ENCODE data around the gene PFDN1.

Gene PFDN1

DNA sequence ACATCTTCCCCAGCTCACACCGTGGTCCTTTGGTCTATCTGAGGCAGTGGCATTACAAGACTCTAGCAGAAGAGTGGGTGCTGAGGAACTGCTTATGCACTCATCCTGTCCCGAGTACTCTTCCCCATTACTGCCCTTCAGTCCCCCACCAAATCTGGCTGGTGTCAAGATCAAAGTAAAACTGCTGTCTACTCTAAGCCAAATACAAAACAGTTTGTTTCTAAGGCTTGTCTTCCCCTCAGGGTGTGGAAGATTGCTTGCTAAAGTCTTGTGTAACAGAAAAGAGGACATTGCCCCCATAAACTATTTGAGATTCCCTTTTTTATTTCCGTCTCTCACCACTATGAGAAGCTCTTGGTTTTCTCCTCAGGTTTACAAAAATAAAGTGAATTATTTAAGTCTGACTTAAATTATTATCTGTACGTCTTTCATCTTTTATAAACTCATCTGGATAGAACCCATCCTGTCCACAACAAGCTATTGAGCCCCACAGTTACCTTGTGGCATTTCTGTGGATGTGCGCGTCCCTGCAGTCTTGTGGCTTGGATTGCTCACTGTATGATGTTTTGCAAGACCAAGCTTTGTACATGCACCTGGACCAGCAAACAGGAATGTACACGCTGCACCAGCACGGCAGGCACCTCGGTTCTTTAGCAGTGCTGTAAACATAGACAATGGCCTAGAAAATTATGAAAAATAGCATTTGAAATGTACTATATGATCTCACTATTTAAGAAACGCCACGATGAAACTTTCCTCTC is 66.9 kb downstream of the PFDN1 start:
- no peak for DNase-seq

DNA sequence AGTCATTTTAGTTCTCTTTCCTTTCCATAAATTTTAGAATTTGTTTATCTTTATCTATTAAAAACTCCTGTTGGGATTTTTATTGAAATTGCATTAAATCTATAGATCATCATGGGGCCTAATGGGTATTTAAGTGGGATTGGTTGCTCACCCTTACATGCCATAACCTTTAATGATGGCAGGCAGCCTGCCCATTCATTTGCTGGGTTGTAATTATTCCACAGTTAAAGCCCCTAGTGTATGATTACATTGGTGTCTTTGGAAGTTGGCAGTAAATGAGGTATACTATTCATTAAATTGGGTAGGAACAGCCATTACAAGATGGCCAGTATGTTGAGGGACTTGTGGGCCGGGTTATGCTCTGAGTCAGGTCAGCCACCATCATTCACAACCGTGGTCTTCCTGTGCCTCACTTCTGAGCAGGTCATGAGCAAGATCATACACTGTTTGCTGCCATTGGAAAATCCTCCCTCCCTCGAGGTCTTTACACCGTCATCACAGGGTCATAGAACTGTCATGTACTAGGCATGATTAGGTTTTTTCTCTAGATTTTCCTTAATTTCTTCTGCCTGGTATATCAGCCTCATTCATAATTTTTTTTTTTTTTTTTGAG is 68.4 kb downstream of the PFDN1 start:
- DNase-seq: no peak

- no peak for DNase-seq
These were observed 70.2 kb downstream of the PFDN1 start for GRCh38 chr5:140232731-140233130.

DNA sequence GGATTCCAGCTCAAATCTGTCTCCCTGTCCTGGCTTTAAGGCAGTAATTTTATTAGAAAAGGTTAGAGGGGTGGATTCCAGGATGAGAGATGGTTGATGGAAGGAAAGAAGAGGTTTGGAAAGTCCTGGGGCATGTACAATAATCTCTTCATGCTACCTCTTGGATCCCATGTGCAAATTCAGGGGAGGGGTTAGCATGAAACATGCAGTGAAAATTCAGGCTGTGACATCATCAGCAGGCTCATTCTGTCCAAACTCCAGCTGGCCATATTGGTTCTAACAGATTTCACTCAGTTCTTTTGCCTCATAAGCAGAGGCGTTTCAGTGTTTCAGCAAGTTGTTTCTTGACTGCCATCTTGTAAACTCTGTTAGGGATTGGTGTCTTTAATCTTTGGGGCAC is 72.5 kb downstream of the PFDN1 start:
- DNase-seq: no peak

- DNase-seq: no peak
These were observed 74.5 kb downstream of the PFDN1 start for GRCh38 chr5:140228364-140228837.

DNA sequence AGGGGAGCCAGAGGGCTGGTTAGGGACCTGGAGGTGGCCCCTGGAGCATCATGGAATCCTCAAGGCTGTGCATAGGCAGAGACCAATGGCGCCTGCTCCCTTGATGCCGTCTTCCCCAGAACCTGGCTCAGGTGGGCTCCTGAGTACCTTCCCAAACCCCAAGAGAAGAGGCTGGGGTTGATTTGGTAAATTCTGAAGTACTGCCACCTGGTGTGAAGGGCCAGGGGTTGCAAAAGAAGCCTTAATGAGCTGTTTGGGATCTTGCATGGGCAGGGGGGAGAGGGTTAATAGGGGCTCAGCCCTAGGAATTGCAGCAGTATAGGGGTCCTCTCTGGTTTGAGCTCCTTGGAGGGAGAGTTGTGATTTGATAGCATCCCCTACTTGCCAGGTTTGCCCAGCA is 75.9 kb downstream of the PFDN1 start:
- DNase-seq: no peak

DNA sequence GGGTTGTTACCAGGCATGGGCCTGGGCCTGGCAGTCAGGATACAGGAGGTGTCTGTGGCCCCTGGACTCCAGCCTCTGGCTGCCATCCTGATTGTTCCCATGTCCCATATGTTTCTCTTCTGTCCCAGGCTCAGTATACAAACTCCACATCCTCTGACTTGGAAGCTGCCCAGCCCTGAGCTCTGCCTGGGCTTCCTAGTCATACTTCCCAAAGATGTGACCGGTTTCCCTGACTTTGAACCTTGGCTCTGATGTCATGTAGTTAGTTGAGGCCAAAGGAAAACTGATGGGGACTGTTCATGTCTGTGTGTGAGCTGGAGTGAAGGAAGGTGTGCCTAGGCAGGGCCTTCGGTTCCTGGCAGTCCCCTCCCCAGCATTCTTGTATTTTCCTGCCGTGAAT is 77.5 kb downstream of the PFDN1 start:
- no peak for DNase-seq

- DNase-seq: no peak
These were observed 78.2 kb downstream of the PFDN1 start for GRCh38 chr5:140224658-140225057.

- DNase-seq: no peak
These were observed 79.3 kb downstream of the PFDN1 start for GRCh38 chr5:140223567-140223966.

- no peak for DNase-seq
These were observed 80.5 kb downstream of the PFDN1 start for GRCh38 chr5:140222416-140222815.

- DNase-seq: no peak
These were observed 81.1 kb downstream of the PFDN1 start for GRCh38 chr5:140221697-140222223.

- DNase-seq: no peak
These were observed 82.2 kb downstream of the PFDN1 start for GRCh38 chr5:140220698-140221064.

DNA sequence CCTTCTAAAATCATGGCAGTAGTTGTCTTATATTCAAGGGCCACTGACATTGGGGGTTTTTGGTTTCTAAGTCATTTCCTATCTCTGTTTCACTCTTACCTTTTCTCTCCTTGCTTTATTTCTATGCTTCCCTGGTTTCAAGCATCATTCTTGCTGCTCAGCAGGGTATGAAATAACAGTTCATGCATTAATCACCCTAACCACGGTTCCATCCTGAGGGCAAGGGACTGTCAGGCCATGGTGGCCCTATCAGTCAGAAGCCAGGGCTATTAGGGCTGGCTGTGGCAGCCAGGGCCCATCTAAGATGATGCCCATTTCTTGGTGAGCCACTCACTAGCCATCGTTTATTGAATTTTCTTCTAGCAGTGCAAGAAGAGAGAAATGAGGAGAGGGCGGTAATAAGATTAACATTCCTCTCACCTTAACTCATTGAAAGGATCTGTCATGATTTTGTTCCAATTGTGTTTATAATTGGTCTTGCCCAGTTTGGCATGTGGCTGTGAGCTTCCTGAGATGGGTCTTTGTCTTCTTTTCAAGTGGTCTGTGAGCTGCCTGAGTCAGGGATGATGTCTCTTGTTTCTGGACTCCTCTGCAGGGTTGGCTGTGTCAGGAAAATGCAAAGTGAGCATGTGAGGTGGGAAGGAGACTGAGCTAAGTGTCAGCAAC is 82.7 kb downstream of the PFDN1 start:
- no peak for DNase-seq

- DNase-seq: no peak
These were observed 83.6 kb downstream of the PFDN1 start for GRCh38 chr5:140219068-140219991.

GRCh38 chr5:140217299-140218026 is 85.4 kb downstream of the PFDN1 start:
- DNase-seq: no peak

DNA sequence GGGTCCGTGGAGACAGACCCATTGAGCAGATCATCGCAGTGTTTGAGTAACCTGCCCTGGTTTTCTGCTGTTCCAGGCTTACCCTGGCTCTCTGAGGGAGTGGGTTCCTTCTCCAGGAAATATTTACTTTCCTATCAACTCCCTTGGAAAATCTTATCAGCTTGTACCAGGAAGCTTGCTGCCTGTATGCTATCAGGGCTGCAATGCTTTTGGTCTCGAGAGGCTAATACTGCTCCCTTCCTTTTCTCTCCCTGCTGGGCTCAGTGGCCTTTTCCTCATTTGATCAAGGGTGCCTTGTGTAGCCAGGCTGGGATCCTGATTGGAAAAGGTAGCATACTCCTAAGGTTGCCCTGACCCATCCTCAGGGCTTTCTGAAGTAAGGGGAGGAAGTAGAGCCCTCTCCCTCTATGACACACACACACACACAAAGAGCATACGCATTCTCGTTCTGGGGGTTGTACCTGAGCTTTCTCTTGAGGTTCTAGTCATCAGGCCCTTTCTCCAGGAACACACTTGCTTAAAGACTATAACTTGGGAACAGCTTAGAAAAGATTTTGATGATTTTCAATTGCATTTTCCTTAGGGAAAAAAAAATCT is 86.3 kb downstream of the PFDN1 start:
- no peak for DNase-seq

- no peak for DNase-seq
These were observed 87.6 kb downstream of the PFDN1 start for GRCh38 chr5:140215276-140215675.

GRCh38 chr5:140214831-140215230 is 88.1 kb downstream of the PFDN1 start:
- no peak for DNase-seq

DNA sequence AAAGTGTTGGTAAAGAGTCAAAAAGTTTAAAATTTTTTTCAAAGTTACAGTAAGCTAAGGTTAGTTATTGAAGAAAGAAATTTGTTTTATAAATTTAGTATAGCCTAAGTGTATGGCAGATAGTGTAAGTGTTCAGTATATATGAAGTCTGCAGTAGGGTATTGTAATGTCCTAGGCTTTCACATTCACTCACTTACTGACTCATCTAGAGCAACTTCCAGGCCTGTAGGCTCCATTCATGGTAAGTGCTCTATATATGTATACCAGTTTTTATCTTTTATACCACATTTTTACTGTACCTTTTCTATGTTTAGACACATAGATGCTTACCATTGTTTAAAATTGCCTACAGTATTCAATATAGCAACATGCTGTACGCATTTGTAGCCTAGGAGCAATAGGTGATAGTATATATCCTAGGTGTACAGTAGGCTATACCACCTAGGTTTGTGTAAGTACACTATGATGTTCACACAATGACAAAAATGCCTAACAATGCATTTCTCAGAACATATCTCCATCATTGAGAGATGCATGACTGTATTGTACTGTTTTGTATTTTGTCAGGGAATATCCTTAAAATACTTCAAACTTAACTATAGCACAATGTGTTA is 89.4 kb downstream of the PFDN1 start:
- DNase-seq: no peak

DNA sequence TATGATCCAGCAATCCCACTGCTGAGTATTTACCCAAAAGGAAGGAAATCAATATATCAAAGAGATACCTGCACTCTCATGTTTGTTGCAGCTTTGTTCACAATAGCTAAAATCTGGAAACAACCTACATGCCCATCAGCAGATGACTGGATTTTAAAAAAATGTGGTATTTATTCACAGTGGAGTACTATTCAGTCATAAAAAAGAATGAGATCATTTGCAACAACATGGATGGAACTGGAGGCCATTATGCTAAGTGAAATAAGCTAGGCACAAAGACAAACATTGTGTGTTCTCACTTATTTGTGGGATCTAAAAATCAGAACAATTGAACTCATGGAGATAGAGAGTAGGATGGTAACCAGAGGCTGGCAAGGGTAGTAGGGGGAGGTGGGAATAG is 94.8 kb downstream of the PFDN1 start:
- DNase-seq: no peak

Measured in activated CD4-positive, alpha-beta T cell treated with anti-CD3 and anti-CD28 coated beads, Interleukin-2, amount 50 U/mL, for 1 hour (primary cell).